Measurements from ENCODE around the gene GIPC2.
"Not testable (repeated sequence)": the region's sequence is repeated elsewhere in the genome, so short reads cannot be mapped to it uniquely, and the experiment has no call there.

The GIPC2 gene, protein sequence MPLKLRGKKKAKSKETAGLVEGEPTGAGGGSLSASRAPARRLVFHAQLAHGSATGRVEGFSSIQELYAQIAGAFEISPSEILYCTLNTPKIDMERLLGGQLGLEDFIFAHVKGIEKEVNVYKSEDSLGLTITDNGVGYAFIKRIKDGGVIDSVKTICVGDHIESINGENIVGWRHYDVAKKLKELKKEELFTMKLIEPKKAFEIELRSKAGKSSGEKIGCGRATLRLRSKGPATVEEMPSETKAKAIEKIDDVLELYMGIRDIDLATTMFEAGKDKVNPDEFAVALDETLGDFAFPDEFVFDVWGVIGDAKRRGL

DNA sequence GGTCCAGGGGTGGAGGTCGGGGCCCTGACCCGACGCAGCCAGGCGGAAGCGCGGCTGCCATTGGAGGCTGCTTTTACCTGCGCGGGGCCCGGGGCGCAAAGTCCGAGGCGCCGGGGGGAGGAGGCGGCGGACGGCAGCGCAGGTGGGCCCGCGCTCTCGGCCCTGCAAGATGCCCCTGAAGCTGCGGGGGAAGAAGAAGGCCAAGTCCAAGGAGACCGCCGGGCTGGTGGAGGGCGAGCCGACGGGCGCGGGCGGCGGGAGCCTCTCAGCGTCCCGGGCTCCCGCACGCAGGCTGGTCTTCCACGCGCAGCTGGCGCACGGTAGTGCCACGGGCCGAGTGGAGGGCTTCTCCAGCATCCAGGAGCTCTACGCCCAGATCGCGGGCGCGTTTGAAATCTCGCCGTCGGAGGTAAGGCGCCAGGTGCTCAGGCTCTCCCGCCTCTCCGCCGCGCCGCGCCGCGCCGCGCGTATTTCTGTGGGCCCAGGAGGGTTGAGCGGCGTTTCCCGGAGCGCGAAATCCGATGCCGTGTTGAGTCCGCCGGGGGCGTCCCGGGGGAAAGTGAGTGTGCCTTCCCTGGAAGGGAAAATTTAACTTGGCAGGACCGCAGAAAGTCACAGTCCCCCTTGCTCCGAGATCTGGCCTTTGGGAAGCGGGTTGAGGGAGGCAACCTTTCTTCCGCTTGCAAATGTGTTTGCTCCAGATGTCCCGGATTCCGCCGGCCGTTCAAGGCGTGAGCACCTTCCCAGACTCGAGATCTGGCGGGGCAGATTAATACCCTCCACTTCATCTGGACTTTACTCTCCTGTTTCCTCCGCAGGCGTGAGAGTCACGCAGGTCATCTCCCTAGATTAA is at the start of gene GIPC2:
TSS of gene GIPC2 (plus strand) at position 41 of the 853 bp plus-strand sequence. CDS start at position 170, 129 bp downstream.
- DNase-seq: peak; percentile 21 to 36 (median 23)

DNA sequence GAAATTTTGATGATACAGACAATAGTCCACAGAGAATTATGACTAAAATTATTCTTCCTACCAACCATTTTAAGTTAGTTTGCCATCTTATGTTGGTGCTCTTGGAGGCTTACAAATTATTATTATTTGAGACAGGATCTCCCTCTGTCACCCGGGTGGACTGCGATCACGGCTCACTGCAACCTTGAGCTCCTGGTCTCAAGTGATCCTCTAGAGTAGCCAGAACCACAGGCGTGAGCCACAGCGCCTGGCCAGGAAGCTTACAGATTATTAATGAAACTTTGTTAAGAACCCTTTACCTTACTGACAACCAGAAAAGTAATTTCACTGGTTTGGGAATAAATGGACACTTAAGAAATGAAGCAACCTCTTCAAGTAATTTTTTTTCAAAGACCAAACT is 49.0 kb upstream of the GIPC2 start:
- no peak for DNase-seq

DNA sequence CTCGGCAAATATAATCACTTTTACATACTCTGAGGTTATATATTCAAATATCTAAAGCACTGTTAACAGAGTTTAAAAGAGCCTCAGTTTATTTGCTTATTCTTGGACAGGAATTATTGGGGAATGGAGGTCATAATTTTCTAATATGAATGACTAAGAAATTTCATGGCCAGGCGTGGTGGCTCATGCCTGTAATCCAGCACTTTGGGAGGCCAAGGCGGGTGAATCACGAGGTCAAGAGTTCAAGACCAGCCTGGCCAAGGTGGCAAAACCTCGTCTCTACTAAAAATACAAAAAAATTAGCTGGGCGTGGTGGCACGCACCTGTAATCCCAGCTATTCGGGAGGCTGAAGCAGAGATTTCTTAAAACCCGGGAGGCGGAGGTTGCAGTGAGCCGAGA is 45.2 kb upstream of the GIPC2 start:
- not testable (repeated sequence) for DNase-seq

DNA sequence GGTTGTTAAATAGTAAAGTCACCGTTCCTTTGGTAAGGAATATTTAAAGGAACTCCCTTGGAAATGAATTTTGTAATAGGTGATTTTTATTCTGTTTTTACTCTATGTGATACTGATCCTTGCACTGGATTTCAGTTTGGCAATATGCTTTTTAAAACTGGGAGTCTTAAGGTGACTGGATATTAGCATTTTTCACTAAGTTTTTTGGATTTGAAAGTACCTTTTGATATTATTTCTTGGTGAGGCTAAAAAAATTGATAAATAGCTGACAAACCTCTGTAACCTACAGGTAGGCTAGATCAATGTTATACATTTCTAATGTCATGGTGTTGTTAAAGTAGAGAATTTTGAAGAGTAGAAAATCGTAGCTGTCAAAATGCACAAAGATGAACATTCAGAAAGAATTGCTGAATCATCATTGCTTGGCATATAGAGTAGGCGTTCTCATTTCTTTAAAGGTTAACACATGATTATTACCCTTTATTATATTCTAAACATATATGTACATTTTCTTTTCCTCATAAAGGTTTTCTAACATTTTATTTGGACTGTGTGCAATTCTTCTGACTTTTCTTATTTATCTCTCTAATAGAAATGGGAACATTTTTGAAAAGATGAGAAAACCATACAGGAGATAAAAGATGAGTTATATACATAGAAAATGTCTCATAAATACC is 42.6 kb upstream of the GIPC2 start:
- DNase-seq: peak in 2 of 3 donors; percentile 51 to 54

DNA sequence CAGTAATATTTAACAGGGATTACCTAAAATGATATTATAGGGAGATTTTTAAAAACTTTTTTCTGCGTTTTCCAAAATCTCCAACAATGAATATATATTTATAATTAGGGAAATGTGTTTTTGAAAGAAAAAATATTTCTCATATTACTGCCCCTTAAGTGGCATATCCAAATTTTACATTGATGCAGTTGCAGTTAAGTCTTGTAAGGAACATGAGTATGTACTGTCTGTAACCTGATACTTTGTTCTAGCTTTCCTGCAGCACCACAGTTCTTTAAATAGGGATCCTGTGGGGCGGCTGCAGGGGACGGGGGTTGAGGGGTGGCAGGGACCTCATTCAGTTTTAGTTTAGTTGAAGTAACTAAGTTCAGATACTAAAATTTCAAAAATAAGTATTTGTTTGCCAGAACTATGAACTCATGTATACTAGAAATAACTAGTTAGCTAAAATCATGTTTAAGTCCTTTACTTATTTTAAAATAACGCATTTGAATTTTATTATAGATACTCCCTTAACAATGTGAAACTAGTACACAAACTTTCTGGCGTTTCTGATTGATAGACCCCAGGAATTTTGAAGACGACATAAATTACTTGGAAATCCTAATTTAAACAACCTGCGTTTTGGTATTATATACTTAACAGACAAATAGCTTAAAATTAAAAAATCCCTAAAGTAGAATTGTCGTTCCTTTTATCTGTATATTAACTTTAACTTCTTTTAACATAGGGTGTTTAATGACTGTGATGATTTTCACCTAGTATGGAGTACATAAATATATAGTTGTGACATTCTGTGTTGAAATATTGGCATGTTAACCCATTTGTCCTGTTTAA is 41.7 kb upstream of the GIPC2 start:
- DNase-seq: peak; percentile 75 to 92 (median 90)

DNA sequence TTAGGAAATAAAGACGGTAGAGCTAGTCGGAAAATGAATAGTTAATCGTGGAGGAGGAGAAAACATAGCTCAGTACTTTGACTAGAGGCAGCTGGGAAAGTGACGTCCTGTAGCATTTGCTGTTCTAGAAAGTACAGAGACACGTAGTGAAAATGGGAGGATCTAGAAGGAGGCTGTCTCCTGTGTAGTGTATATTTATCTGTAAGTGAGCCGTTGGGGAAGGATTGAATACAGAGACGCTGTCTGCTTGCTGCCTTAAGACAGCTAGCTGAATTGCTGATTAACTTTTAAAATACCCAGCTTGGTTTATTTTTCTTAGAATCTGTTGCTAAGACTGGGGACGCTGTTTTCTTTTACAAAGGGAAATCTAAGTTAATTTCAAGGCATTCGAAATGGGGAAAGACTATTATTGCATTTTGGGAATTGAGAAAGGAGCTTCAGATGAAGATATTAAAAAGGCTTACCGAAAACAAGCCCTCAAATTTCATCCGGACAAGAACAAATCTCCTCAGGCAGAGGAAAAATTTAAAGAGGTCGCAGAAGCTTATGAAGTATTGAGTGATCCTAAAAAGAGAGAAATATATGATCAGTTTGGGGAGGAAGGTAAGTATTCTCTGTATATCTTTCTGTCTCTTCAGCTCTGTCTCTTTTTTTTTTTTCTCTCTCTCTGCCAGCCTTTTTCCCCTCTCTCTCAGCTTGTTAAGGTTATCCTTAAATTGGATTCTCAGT is 40.9 kb upstream of the GIPC2 start, which contains the start of gene DNAJB4:
TSS of gene DNAJB4 (plus strand) at position 221 of the 729 bp plus-strand sequence. CDS start at position 393, 172 bp downstream.
- peak; percentile 92 to 99 (median 98) for DNase-seq

DNA sequence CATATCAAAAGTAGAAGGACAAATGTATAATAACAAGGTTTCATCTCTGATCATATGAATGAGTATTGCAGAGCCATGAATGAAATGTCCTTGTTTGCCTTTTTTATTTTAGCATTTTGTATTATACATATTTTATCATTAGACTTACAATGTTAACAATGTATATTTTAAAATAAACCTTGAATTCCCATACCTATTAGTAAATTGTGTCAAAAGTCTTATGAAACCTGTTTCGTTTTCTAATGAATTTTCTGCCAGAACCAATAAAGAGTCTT is 40.4 kb upstream of the GIPC2 start:
- DNase-seq: peak in 1 of 3 donors; percentile 24

DNA sequence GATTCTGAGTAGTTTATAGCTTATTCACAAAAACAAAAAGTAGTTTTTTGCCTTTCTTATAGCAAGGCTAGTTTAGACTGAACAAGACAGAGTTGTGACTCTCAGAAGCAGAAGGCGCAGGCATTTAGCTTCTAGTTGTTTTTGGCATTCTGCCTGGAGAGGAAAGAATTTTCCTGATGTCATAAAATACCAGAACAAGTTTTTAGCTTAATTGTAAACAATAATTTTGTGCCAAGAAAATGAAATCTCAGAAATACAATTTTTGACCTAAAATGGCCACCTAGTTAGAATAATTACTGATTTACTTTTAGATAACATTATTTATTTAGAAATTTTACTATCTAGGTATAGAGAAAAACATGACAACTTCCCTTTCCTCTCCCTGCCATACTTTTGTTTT is 40.0 kb upstream of the GIPC2 start:
- DNase-seq: peak; percentile 56 to 71 (median 63)

DNA sequence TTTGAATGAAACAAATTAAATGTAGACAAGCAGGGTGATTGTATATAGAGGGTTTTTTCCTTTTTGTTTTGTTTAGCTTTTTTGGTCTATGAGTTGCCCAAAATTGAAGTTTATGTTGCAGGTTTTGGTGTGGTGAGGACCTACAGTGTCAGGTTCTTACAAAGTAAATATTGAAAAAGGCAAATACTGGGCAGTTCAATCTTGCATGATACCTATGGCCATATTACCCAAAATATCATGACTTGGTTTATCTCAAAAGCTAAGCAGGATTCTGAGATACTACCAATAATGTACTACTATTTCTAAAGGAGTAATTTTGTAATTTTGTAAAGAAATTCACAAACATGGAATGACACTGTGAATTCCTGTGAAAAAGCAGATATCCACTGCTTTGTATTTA is 39.2 kb upstream of the GIPC2 start:
- no peak for DNase-seq

DNA sequence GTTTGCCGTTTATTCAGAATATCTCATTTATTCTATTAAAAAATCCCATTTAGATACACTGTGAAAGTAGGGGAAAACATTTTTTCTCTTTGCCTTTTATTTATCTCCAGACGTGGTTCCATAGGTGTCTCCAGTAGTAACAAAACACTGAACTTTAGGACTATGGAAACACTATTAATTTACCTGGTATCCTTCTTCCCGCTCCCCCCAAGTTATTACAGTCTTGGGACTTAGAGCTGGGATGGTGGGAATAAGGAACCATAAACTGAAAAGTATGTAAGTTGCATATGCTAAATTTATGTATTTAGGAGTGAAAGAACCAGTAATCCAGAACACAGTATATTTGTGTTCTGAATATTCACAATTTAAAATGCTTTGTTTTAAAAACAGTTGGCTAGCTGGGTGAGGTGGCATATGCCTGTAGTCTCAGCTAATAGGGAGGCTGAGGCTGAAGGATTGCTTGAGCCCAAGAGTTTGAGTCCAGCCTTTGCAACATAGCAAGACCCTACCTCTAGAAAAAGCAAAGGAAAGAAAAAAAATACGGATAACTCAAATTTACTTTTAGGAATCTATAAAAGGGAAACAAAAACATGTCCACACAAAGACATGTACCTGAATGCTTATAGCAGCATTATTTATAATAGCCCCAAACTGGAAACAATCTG is 38.0 kb upstream of the GIPC2 start:
- no peak for DNase-seq

DNA sequence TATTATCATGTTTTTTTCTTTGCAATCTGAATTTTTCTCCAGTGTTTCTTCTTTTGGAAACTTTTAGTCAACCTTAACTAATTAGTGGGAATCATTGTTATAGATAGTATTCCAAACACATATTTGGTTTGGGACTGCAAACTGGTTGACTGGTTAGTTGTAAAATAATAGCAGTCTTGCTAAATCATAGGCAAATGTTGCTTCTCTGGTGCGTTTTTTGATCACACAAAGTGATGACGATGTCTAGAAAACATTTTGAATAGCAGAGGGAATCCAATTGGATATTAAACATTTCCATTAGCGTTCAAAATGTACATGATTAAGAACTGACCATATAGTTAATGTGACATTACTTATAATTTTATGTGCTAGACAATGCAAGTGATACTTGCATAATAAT is 36.5 kb upstream of the GIPC2 start:
- DNase-seq: no peak

DNA sequence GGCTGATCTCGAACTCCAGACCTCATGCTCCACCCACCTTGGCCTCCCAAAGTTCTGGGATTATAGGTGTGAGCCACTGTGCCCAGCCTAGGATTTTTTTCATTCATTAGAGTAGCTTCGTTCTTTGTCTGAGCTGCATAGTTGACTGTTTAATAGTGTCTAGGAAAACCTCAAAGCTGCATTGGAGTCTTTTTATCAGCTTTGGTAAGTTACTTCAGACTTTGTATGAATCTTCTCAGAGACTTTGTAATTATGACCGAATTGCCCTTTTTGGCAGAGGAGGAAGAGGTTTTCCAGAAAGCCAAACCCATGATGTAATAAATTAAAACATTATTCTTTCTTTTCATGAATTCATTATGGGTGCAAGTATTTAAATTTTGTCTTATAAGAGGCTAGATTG is 35.9 kb upstream of the GIPC2 start:
- no peak for DNase-seq

DNA sequence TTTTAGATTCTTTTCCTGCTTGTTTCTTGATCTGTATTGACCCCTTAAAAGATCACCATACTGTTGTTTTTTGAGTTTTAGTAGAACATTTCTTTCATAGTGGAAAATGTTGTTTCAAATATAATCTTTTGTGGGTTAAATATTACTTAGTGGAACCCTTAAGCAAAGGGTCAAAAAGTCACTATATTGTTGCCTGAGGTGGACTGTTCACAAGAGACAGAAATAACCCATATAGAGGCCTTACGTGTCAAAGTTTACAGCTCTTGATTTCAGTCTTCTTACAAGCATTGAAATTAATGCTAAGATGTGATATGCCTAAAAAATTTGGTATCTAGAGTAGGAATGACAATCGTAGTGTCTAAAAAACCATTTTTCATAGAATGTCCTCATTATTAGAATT is 34.7 kb upstream of the GIPC2 start:
- DNase-seq: no peak

DNA sequence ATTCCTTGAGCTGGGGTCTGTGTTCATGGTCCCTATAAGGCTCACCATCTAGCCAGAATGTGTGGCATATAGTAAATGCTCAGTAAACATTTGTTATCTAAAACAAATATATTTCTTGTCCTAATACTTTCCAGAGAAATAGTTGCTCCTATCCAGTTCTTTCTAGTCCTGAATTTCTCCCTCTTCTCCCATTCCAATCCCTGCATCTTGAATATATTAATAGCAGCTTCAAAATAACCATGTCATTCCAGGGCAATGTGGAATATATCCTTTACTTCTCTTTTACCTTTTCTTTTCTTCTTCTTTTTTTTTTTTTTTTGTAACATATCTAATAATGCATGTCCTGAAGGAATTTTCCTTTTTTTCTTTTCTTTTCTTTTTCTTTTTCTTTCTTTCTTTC is 30.6 kb upstream of the GIPC2 start:
- DNase-seq: no peak

DNA sequence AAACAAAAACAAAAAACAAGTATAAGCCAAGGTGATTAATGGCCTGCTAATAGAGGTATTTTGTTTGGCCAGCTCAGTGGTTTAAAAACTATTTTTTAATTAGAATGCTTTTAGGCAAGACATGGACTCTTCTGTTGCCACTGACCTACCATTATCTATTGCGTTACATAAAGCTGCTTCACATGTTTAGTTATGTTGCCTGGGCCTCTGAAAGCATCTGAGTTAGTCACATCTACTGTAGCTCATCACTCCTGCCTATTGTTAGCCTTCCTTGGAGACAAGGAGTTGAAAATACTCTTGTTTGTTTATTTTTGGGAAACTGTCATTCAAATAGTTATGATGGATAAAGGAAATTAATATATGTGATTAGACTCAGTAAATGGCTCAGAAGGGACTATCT is 26.7 kb upstream of the GIPC2 start:
- DNase-seq: no peak

DNA sequence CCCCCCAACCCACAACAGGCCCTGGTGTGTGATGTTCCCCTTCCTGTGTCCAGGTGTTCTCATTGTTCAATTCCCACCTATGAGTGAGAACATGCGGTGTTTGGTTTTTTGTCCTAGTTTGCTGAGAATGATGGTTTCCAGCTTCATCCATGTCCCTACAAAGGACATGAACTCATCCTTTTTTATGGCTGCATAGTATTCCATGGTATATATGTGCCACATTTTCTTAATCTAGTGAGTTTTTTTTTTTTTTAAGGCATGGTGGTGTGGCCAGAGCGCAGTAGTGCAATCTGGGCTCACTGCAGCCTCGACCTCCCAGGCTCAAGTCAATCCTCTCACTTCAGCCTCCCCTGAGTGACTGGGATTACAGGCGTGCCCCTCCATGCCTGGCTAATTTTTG is 24.6 kb upstream of the GIPC2 start:
- DNase-seq: not testable (repeated sequence)

DNA sequence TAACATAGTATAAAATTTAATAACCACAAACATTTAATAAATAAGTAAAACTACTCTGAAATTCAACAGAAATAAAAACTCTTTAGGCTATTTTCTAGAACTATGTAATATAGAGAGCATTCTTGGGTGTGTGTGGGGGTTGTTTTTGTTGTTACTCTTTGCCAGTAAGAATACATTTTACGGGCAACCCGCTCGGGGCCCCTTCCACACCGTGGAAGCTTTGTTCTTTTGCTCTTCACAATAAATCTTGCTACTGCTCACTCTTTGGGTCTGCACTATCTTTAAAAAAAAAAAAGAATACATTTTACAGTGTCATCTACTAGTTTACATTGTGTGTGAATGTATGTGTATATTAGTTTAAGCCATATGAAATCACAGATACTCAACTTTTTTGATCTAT is 16.0 kb upstream of the GIPC2 start:
- DNase-seq: no peak

DNA sequence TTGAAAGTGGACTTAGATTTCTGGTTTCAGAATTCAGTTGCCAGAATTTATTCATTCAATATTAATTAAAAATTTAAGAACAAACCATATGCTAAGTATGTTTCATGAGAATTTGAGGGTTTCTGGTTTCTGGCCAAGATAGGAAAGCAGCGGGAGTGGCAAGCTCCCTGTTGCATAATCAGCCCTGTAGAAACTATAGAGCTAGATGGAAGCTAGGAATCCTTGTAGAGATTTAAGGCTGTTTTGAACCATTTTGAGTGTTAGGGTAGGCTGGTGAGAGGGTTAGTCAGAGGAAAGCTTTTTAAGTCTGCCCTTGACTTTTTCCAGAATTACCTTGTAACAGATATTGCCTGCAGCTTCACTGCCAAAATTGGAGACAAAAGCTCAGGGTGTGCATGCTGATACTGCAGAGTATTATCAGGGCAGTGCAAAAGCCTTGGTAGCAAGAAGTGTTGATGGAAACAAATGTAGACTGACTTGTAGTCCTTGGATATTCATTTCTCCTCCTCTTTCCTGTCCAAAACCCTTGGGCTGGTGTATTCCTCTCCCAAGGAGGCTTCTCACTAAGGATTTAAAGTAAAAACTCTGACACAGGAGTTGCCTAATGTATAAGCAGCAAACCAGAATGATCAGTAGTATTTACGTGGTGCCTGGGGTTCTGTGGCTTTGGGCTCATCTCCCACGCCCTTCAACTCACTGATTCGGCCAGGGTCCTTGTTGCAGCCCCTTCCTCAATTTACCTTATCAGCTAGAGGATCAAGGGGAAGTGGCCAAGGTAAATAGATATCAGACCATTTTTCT is 12.6 kb upstream of the GIPC2 start:
- no peak for DNase-seq

DNA sequence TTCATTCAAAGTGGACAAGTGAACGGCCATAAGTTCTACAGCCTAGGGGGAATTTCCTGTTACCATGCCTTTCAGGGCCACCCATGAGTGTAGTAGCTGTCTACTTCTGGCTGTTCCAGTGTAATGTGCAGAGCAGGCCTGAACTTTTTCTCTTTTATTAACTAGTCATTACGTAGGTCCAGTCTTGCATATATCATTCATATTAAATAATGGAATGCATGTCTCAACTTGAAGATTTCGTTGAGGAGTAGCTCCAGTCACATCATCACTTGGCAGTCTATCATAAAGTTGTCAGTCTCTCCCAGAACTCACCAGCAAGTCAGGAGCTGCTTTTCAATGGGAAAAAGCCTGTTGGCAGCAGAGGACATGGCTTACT is 12.0 kb upstream of the GIPC2 start:
- no peak for DNase-seq

DNA sequence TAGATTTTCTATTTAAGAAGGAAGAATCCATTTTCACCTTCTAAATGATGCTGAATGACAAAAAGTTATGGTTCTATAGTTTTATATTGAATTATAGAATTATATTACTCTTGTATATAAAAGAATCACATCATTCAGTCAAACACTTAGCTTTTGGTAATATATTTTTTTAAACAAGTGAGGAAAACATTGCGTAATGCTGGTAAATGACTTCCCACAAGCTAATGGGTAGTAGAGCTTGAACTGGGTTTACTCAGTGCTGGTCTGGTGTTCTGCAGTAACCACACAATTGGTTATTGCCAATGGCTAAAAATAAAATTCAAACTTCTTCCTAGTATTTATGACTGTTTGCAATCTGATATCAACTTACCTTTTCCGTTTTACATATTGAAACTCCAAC is 10.6 kb upstream of the GIPC2 start:
- no peak for DNase-seq

DNA sequence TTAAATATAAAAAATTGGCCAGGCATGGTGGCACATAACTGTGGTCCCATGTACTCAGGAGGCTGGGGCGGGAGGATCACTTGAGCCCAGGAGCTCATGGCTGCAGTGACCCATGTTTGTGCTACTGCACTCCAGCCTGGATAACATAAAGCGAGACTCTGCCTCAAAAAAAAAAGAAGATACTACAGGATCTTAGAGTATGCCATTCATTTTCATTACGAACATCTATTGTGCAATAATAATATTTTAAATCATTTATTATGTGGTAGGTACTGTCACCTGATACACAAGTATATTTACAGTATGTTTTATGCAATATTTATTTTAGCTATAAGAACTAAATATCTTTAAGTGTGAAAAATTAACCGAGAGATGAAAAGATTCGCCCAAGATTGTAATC is 9.3 kb upstream of the GIPC2 start:
- no peak for DNase-seq
